Measurements from ENCODE around the gene RSAD1.

RSAD1 gene

DNA sequence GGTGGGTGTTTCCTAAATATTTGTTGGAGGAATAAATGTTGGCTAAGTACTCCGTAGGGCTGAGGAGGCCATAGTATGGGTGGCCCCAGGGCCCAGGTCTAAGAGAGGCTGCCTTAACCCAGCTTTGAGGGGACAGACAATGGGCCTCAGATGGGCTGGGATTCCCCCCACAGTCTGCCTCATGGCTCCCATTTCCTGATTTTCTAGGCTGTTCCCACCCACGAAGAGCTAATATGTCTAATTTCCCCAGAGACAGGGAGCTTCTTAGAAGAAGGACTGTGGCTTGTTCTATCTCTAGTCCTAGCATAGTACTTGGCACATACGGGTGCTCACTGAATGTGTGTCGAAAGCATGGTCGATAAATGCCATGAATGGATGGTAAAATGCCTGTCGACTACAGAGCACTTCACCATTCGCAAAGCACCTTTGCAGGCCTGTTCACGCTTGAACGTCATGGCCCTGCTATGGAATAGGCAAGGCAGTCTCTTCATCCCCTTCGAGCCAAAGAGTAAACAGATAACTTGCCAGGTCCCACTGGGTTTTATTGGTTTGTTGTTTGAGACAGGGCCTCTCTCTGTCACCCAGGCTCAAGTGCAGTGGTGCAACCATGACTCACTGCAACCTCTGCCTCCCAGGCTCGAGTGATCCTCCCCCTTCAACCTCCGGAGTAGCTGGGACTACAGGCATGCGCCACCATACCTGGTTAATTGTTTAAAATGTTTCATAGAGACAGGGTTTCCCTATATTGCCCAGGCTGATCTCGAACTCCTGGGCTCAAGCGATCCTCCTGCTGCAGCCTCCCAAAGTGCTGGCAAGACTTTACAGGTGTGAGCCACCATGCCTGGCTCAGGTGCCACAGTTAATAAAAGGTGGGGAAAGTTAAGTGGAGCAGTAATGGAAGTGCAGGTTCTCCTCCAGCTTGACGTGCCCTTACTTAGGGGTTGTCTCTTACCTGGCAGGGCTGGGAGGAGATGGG is 19.7 kb upstream of the RSAD1 start (continued):
- TF ChIP-seq SETDB1 (IDR thresholded peaks at IDR 0.05; ENCODE audit: insufficient read length, low read length) (no peak), ZBTB17 (tag by site-specific recombination; IDR thresholded peaks at IDR 0.05) (peak; percentile 69), ZNF138 (tag by site-specific recombination; IDR thresholded peaks at IDR 0.05; ENCODE audit: borderline replicate concordance) (no peak), ZNF394 (tag by site-specific recombination; IDR thresholded peaks at IDR 0.05; ENCODE audit: borderline replicate concordance) (peak; percentile 98), ZBTB8A (tag by site-specific recombination; IDR thresholded peaks at IDR 0.05) (no peak), ZSCAN16 (tag by site-specific recombination; IDR thresholded peaks at IDR 0.05) (no peak), ZEB2 (tag by site-specific recombination; IDR thresholded peaks at IDR 0.05) (peak; percentile 63; the same call in 1 of the 2 replicates), GLIS1 (tag by site-specific recombination; IDR thresholded peaks at IDR 0.05) (peak; percentile 84), ZNF2 (tag by site-specific recombination; IDR thresholded peaks at IDR 0.05) (no peak), WT1 (tag by site-specific recombination; IDR thresholded peaks at IDR 0.05) (0 out of 2 replicates have a peak, but pooled peaks have one; percentile 43), ZNF19 (tag by site-specific recombination; IDR thresholded peaks at IDR 0.05; ENCODE audit: low read depth) (no peak), ZNF660 (tag by site-specific recombination; IDR thresholded peaks at IDR 0.05) (peak; percentile 61; the same call in 1 of the 2 replicates), ZIC2 (tag by site-specific recombination; IDR thresholded peaks at IDR 0.05) (0 out of 2 replicates have a peak, but pooled peaks have one; percentile 10), ZNF184 (tag by site-specific recombination; IDR thresholded peaks at IDR 0.05) (peak; percentile 69), ZNF324 (tag by site-specific recombination; IDR thresholded peaks at IDR 0.05) (0 out of 2 replicates have a peak, but pooled peaks have one; percentile 25), OSR2 (tag by site-specific recombination; IDR thresholded peaks at IDR 0.05) (peak; percentile 58; the same call in 1 of the 2 replicates), ZNF341 (tag by site-specific recombination; IDR thresholded peaks at IDR 0.05; ENCODE audit: low read depth) (no peak), ZFHX2 (tag by site-specific recombination; conservative IDR thresholded peaks at IDR 0.05) (peak; percentile 25; the same call in 1 of the 2 replicates), MZF1 (tag by site-specific recombination; IDR thresholded peaks at IDR 0.05; ENCODE audit: borderline replicate concordance) (no peak), ZNF600 (tag by site-specific recombination; IDR thresholded peaks at IDR 0.05) (peak; percentile 99), ZFP69B (tag by site-specific recombination; IDR thresholded peaks at IDR 0.05) (peak; percentile 55; the same call in 1 of the 2 replicates)
- TF ChIP-seq, protein P1, sequence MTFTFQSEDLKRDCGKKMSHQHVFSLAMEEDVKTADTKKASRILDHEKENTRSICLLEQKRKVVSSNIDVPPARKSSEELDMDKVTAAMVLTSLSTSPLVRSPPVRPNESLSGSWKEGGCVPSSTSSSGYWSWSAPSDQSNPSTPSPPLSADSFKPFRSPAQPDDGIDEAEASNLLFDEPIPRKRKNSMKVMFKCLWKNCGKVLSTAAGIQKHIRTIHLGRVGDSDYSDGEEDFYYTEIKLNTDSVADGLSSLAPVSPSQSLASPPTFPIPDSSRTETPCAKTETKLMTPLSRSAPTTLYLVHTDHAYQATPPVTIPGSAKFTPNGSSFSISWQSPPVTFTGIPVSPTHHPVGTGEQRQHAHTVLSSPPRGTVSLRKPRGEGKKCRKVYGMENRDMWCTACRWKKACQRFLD (tag by site-specific recombination; IDR thresholded peaks at IDR 0.05) = no peak
- TF ChIP-seq, protein P2, sequence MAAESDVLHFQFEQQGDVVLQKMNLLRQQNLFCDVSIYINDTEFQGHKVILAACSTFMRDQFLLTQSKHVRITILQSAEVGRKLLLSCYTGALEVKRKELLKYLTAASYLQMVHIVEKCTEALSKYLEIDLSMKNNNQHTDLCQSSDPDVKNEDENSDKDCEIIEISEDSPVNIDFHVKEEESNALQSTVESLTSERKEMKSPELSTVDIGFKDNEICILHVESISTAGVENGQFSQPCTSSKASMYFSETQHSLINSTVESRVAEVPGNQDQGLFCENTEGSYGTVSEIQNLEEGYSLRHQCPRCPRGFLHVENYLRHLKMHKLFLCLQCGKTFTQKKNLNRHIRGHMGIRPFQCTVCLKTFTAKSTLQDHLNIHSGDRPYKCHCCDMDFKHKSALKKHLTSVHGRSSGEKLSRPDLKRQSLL (tag by site-specific recombination; IDR thresholded peaks at IDR 0.05) = peak; percentile 71
- TF ChIP-seq, protein P3, sequence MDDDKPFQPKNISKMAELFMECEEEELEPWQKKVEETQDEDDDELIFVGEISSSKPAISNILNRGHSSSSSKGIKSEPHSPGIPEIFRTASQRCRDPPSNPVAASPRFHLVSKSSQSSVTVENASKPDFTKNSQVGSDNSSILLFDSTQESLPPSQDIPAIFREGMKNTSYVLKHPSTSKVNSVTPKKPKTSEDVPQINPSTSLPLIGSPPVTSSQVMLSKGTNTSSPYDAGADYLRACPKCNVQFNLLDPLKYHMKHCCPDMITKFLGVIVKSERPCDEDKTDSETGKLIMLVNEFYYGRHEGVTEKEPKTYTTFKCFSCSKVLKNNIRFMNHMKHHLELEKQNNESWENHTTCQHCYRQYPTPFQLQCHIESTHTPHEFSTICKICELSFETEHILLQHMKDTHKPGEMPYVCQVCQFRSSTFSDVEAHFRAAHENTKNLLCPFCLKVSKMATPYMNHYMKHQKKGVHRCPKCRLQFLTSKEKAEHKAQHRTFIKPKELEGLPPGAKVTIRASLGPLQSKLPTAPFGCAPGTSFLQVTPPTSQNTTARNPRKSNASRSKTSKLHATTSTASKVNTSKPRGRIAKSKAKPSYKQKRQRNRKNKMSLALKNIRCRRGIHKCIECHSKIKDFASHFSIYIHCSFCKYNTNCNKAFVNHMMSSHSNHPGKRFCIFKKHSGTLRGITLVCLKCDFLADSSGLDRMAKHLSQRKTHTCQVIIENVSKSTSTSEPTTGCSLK (tag by site-specific recombination; IDR thresholded peaks at IDR 0.05) = no peak
- TF ChIP-seq, protein P4, sequence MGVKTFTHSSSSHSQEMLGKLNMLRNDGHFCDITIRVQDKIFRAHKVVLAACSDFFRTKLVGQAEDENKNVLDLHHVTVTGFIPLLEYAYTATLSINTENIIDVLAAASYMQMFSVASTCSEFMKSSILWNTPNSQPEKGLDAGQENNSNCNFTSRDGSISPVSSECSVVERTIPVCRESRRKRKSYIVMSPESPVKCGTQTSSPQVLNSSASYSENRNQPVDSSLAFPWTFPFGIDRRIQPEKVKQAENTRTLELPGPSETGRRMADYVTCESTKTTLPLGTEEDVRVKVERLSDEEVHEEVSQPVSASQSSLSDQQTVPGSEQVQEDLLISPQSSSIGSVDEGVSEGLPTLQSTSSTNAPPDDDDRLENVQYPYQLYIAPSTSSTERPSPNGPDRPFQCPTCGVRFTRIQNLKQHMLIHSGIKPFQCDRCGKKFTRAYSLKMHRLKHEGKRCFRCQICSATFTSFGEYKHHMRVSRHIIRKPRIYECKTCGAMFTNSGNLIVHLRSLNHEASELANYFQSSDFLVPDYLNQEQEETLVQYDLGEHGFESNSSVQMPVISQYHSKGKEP (tag by site-specific recombination; IDR thresholded peaks at IDR 0.05) = peak; percentile 94
- TF ChIP-seq, protein P5, sequence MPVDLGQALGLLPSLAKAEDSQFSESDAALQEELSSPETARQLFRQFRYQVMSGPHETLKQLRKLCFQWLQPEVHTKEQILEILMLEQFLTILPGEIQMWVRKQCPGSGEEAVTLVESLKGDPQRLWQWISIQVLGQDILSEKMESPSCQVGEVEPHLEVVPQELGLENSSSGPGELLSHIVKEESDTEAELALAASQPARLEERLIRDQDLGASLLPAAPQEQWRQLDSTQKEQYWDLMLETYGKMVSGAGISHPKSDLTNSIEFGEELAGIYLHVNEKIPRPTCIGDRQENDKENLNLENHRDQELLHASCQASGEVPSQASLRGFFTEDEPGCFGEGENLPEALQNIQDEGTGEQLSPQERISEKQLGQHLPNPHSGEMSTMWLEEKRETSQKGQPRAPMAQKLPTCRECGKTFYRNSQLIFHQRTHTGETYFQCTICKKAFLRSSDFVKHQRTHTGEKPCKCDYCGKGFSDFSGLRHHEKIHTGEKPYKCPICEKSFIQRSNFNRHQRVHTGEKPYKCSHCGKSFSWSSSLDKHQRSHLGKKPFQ (tag by site-specific recombination; IDR thresholded peaks at IDR 0.05) = peak; percentile 71
